K562 (cell line): Measurements from ENCODE around the gene POLDIP3. TPM values are rescaled to one million over a fixed set of nuclear protein-coding genes. Genes with fewer than 3 reads are reported as not detected.

Experiments
- ATAC-seq: fragments of 200-7000 bp; cut with Tn5 transposase; 3 replicates; pipeline ENCODE4 v1.9.1; 2020; ENCODE audit warnings: moderate library complexity
- BruUV-seq: library from RNA; stranded (reverse); fragments of 400-500 nt; replicated peaks from 2 replicates; lab custom pipeline; 2021; lab: Mats Ljungman, UMichigan
- CTCF ChIA-PET: fragments of 300-600 bp; formaldehyde crosslinking; extraction: SDS; loops from one replicate; lab custom pipeline; 2021; ENCODE audit warnings: low intra/inter-chr PET ratio; lab: Yijun Ruan, JAX
- POLR2A ChIA-PET: fragments of 300-600, 350-650 bp; sonication (Branson Sonifier 250); formaldehyde crosslinking; extraction: SDS; loops from one replicate; lab custom pipeline; 2021; ENCODE audit warnings: antibody characterized with exemption, inconsistent platforms; lab: Yijun Ruan, JAX
- DNase-seq, 4 experiments: peaks; one replicate each; pipeline versions ENCODE4 v3.0.0 to v3.0.0-alpha.2; 2011 to 2018; ENCODE audit warnings: low spot score in 3 of 4, mixed read lengths in 3 of 4; ENCODE audit errors: extremely low read depth in 1 of 4
- FAIRE-seq: peaks from 2 replicates; lab custom pipeline; 2011; peaks lifted over from hg19 to GRCh38; lab: Jason Lieb, UNC
- H2AFZ ChIP-seq: 2 replicates; pipeline ENCODE4 v1.6.0; 2011; ENCODE audit warnings: low read depth, low read length, control low read depth, inconsistent platforms
- H3K27ac ChIP-seq: fragments of 200-600 bp; 3 replicates; pipeline ENCODE4 v1.8.0; 2011; ENCODE audit warnings: low read depth, mild to moderate bottlenecking, control low read depth, inconsistent platforms, low read length, moderate library complexity, mixed read lengths; ENCODE audit errors: extremely low read depth
- H3K27me3 ChIP-seq, 2 experiments: fragments of 300-600 bp in 1 of 2; 2 replicates in 1 of 2; 3 replicates in 1 of 2; pipeline versions ENCODE4 v1.6.0 to v1.8.0; 2011; ENCODE audit warnings: inconsistent platforms in 2 of 2, low read length in 2 of 2, mild to moderate bottlenecking in 1 of 2, mixed read lengths in 1 of 2, moderate library complexity in 1 of 2; ENCODE audit not compliant: control insufficient read depth in 2 of 2, insufficient read depth in 2 of 2
- H3K36me3 ChIP-seq: fragments of 300-600 bp; 3 replicates; pipeline ENCODE4 v1.8.0; 2011; ENCODE audit warnings: mild to moderate bottlenecking, low read length, inconsistent platforms; ENCODE audit not compliant: control insufficient read depth, insufficient read depth
- H3K4me1 ChIP-seq, 2 experiments: fragments of 200-600 bp in 1 of 2; replicated peaks in 1 of 2; 2 replicates in 1 of 2; 3 replicates in 1 of 2; pipeline versions ENCODE4 v1.5.1 to v1.8.0; 2011; ENCODE audit warnings: inconsistent platforms in 2 of 2, low read length in 2 of 2, mild to moderate bottlenecking in 1 of 2, mixed read lengths in 1 of 2, moderate library complexity in 1 of 2; ENCODE audit not compliant: control insufficient read depth in 2 of 2, insufficient read depth in 2 of 2
- H3K4me2 ChIP-seq: 2 replicates; pipeline ENCODE4 v1.6.1; 2011; ENCODE audit warnings: low read length, control low read depth, inconsistent platforms, mixed read lengths; ENCODE audit not compliant: insufficient read depth
- H3K4me3 ChIP-seq: fragments of 200-600 bp; sonication (generic), shearing (Covaris generic); 2 replicates; pipeline ENCODE4 v1.5.1; 2016; ENCODE audit warnings: control low read depth, inconsistent platforms
- H3K79me2 ChIP-seq: fragments of 200-600 bp; 3 replicates; pipeline ENCODE4 v1.8.0; 2011; ENCODE audit warnings: low read length, inconsistent platforms; ENCODE audit not compliant: control insufficient read depth, insufficient read depth
- H3K9ac ChIP-seq, 2 experiments: 2 replicates each; pipeline versions ENCODE4 v1.6.0 to v1.6.1; 2011; ENCODE audit warnings: low read depth in 2 of 2, low read length in 2 of 2, control low read depth in 1 of 2, inconsistent platforms in 1 of 2, mild to moderate bottlenecking in 1 of 2, mixed read lengths in 1 of 2; ENCODE audit not compliant: insufficient read depth in 1 of 2
- H3K9me1 ChIP-seq: one replicate; pipeline ENCODE4 v1.6.0; 2011; ENCODE audit warnings: inconsistent platforms, mild to moderate bottlenecking, low read length, moderate library complexity; ENCODE audit not compliant: control insufficient read depth, insufficient read depth
- H3K9me3 ChIP-seq: replicated peaks from 2 replicates; pipeline ENCODE4 v1.5.1; 2011; ENCODE audit warnings: low read depth, low read length, inconsistent platforms; ENCODE audit not compliant: control insufficient read depth, insufficient read depth
- H4K20me1 ChIP-seq: replicated peaks from 2 replicates; pipeline ENCODE4 v1.6.1; 2011; ENCODE audit warnings: low read length, inconsistent platforms, mixed read lengths; ENCODE audit not compliant: control insufficient read depth, insufficient read depth
- ARID2 ChIP-seq: fragments of 450-650 bp; IDR thresholded peaks from 2 replicates; pipeline ENCODE4 v1.6.1; 2017; ENCODE audit warnings: antibody characterized with exemption, mild to moderate bottlenecking
- ATF1 ChIP-seq, 2 experiments: fragments of 450-650 bp in 1 of 2; IDR thresholded peaks; 2 replicates each; pipeline ENCODE4 v1.6.1; 2016; ENCODE audit warnings: missing compliant biosample characterization in 1 of 2, missing genetic modification characterization in 1 of 2
- BDP1 ChIP-seq: IDR thresholded peaks from 3 replicates; pipeline ENCODE4 v1.6.1; 2011; ENCODE audit not compliant: insufficient read length, insufficient read depth
- ETV1 ChIP-seq: fragments of 450-650 bp; conservative IDR thresholded peaks from 2 replicates; pipeline ENCODE4 v1.6.1; 2016; ENCODE audit warnings: missing genetic modification characterization, control low read depth, low read depth, missing compliant biosample characterization
- FIP1L1 ChIP-seq: fragments of 200-400 bp; formaldehyde crosslinking; IDR thresholded peaks from 2 replicates; pipeline ENCODE4 v1.6.1; 2018; ENCODE audit warnings: mild to moderate bottlenecking, low read depth, low read length; ENCODE audit not compliant: poor library complexity, severe bottlenecking
- KAT7 ChIP-seq: sonication (generic); formaldehyde crosslinking; IDR thresholded peaks from 2 replicates; pipeline ENCODE4 v1.8.0; 2022; ENCODE audit warnings: missing genetic modification reagents, mild to moderate bottlenecking, borderline replicate concordance
- TRIM24 ChIP-seq, 2 experiments: fragments of 450-650 bp; IDR thresholded peaks; 2 replicates each; pipeline ENCODE4 v1.6.1; 2016
- ZBTB7A ChIP-seq: IDR thresholded peaks from 2 replicates; pipeline ENCODE4 v1.6.1; 2011; ENCODE audit warnings: low read depth, mild to moderate bottlenecking, low read length, moderate library complexity, borderline replicate concordance; ENCODE audit not compliant: control insufficient read depth
- WGBS: fragments of 100-300 bp; shearing (Covaris generic); methylation state at CpG from one replicate; pipeline ENCODE4 v1.1.6; 2016; ENCODE audit warnings: low coverage, mixed read lengths; ENCODE audit not compliant: insufficient coverage; ENCODE audit errors: missing lambda C conversion rate; 5-methylcytosine and 5-hydroxymethylcytosine counted together
- in situ Hi-C: fragments of 300-500 bp; cut with MboI; formaldehyde crosslinking; loops from 4 replicates; pipeline ENCODE4 v1.15.0; 2018; ENCODE audit warnings: inconsistent platforms, mixed read lengths
- intact Hi-C: fragments of 100-400 bp; cut with micrococcal nuclease; formaldehyde crosslinking; loops from 2 replicates; pipeline ENCODE4 v1.14.2; 2022
- polyA plus RNA-seq, 8 experiments: library from polyadenylated mRNA; depleted of rRNA in 4 of 8; stranded (reverse) in 5 of 8; unstranded in 3 of 8; fragments of >200 nt; fragmentation: Nextera tagmentation in 2 of 8; fragmentation: Illumina TruSeq in 1 of 8; extraction: Ambion mirVana in 2 of 8; extraction: Trizol in 1 of 8; gene quantifications; 2 replicates each; pipeline versions ENCODE4 v1.2.1 to v1.2.3, GENCODE V29; 2011 to 2014; ENCODE audit warnings: inconsistent platforms in 1 of 8, missing spikeins in 1 of 8
- total RNA-seq, 7 experiments: library from RNA; depleted of rRNA in 6 of 7; stranded (reverse); fragments of >200 nt in 6 of 7; fragmentation: Illumina TruSeq in 2 of 7; extraction: Trizol in 2 of 7; gene quantifications; 2 replicates each; pipeline versions ENCODE4 v1.2.1 to v1.2.3, GENCODE V29; 2011 to 2021; ENCODE audit warnings: low replicate concordance in 1 of 7
- TF ChIP-seq, protein P1 (sequence below): fragments of 250-450 bp; sonication (Bioruptor Pico); IDR thresholded peaks from 2 replicates; pipeline ENCODE4 v1.4.0; 2020; ENCODE audit warnings: mild to moderate bottlenecking
- TF ChIP-seq, protein P2 (sequence below): IDR thresholded peaks from 2 replicates; pipeline ENCODE4 v1.6.1; 2016; ENCODE audit warnings: missing genetic modification characterization, missing compliant biosample characterization
- TF ChIP-seq, protein P3 (sequence below): sonication (generic); formaldehyde crosslinking; IDR thresholded peaks from 2 replicates; pipeline ENCODE4 v1.8.0; 2022; ENCODE audit warnings: mild to moderate bottlenecking, missing genetic modification reagents, borderline replicate concordance
- TF ChIP-seq, protein P4 (sequence below): fragments of 450-650 bp; formaldehyde crosslinking; IDR thresholded peaks from 2 replicates; pipeline ENCODE4 v1.4.0; 2020; ENCODE audit warnings: mild to moderate bottlenecking, moderate library complexity

POLDIP3 gene
- total and polyA plus RNA-seq, 9 of the 15 experiments (the other 6 are each of a cell fraction or from before 2014, with no cell fraction given): 14.3 to 53.0 (median 26.3) TPM

DNA sequence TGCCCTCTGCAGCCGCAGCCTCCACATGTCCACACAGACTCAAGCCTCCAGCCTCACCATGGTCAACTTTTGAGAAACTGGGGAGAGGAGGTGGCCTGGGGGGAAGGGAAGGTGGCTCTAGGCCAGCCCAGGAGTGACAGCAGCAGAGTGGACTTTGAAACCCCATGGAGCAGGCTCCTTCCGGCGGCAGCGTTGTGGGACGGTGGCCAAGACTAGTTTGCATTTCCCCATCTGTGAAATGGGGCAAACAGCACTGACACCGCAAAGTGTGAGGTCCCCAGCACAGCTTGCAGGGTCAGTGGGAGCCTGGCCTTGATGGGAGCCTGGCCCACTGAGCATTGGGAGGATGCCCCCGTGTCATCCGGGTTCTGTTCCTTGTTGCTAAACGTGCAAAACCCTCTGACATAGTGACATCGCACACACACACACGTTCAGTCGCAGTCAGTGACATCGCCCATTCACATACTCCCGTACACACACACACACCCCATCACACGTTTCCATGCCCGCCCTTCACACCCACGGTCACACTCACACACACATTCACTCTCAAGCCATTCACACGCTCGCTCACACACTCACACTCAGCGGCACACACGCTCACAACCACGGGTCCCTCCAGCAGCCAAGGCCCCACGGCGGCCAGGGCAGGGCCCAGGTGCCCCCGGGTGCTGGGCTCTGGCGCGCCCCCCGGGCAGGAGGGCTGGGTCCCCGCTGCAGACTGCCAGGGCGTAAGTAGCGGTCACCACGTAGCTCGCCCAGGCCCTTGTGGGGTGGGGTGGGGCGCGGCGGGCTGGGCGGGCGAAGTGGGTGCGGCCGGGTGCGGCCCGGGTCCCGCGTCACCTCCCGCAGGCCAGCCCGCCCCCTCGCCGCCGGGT lies 33.9 kb upstream of the POLDIP3 start (continued):
- TF ChIP-seq ATF1 (CRISPR knock-in tag; IDR thresholded peaks at IDR 0.05) (no peak), ATF1 (tag; IDR thresholded peaks at IDR 0.05) (peak; percentile 54), KAT7 (CRISPR knock-in tag) (no peak)

DNA sequence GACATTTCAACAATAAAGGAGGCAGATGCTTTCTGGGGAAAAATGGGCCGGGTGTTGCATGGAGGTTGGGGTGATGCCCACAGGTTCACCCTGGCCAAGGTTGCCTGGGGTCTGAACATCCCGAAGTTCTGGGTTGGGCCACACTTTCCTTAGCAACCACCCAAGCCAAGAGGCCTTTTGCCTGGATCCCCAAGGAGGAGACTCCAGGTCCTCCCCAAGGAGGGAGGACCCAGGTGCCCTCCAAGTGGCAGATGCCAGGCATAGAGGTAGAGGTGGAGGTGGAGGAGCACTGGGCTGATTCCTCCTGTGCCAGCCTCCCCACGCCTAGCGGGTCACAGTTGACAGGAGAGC lies 33.3 kb upstream of the POLDIP3 start:
- in situ Hi-C loops: no loop called here
- ChIA-PET CTCF (no interaction called here), POLR2A (interaction anchor here (0.9 to 2.2 kb wide), 2 partner anchors 11 to 33 kb away, joined by 3 to 13 read pairs; partner anchors contain the start of gene POLDIP3)
- no TSS peak for BruUV-seq
- FAIRE-seq (no peak), ATAC-seq (no peak), DNase-seq (no peak)
- H3K27me3 ChIP-seq: no peaks in the 10 kb centered on the region; a peak in 1 of 5 replicates
- H2AFZ ChIP-seq: no peak overlapping the region
- peak overlapping the region; percentile 93 for H3K4me3 ChIP-seq
- H3K9me3 ChIP-seq: no peaks in the 10 kb centered on the region
- peaks cover 56% of the 10 kb centered on the region for H3K79me2 ChIP-seq
- H3K9me1 ChIP-seq: peaks cover 2% of the 10 kb centered on the region
- WGBS: 66% methylated on average over 4 of the region's 4 CpGs
- H3K4me1 ChIP-seq: peaks cover 51 to 63% of the 10 kb centered on the region in 2 experiments
- peak overlapping the region; percentile 100 for H3K4me2 ChIP-seq
- H4K20me1 ChIP-seq: peaks cover 16% of the 10 kb centered on the region
- H3K36me3 ChIP-seq: peaks cover 3% of the 10 kb centered on the region; the same call in 1 of the 3 replicates
- H3K27ac ChIP-seq: peak overlapping the region; percentile 83; the same call in 1 of the 3 replicates
- intact Hi-C loops: no loop called here
- peak overlapping the region; percentile 84 to 96; a peak in 3 of 4 replicates for H3K9ac ChIP-seq
- no peak for TF ChIP-seq TRIM24 (IDR thresholded peaks at IDR 0.05)
- TF ChIP-seq, protein P1, sequence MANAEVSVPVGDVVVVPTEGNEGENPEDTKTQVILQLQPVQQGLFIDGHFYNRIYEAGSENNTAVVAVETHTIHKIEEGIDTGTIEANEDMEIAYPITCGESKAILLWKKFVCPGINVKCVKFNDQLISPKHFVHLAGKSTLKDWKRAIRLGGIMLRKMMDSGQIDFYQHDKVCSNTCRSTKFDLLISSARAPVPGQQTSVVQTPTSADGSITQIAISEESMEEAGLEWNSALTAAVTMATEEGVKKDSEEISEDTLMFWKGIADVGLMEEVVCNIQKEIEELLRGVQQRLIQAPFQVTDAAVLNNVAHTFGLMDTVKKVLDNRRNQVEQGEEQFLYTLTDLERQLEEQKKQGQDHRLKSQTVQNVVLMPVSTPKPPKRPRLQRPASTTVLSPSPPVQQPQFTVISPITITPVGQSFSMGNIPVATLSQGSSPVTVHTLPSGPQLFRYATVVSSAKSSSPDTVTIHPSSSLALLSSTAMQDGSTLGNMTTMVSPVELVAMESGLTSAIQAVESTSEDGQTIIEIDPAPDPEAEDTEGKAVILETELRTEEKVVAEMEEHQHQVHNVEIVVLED: no peak
- TF ChIP-seq, protein P2, sequence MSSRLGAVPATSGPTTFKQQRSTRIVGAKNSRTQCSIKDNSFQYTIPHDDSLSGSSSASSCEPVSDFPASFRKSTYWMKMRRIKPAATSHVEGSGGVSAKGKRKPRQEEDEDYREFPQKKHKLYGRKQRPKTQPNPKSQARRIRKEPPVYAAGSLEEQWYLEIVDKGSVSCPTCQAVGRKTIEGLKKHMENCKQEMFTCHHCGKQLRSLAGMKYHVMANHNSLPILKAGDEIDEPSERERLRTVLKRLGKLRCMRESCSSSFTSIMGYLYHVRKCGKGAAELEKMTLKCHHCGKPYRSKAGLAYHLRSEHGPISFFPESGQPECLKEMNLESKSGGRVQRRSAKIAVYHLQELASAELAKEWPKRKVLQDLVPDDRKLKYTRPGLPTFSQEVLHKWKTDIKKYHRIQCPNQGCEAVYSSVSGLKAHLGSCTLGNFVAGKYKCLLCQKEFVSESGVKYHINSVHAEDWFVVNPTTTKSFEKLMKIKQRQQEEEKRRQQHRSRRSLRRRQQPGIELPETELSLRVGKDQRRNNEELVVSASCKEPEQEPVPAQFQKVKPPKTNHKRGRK (tag): no peak
- TF ChIP-seq ETV1 (tag): no peak
- TF ChIP-seq ZBTB7A: no peak
- no peak for TF ChIP-seq FIP1L1
- TF ChIP-seq, protein P3, sequence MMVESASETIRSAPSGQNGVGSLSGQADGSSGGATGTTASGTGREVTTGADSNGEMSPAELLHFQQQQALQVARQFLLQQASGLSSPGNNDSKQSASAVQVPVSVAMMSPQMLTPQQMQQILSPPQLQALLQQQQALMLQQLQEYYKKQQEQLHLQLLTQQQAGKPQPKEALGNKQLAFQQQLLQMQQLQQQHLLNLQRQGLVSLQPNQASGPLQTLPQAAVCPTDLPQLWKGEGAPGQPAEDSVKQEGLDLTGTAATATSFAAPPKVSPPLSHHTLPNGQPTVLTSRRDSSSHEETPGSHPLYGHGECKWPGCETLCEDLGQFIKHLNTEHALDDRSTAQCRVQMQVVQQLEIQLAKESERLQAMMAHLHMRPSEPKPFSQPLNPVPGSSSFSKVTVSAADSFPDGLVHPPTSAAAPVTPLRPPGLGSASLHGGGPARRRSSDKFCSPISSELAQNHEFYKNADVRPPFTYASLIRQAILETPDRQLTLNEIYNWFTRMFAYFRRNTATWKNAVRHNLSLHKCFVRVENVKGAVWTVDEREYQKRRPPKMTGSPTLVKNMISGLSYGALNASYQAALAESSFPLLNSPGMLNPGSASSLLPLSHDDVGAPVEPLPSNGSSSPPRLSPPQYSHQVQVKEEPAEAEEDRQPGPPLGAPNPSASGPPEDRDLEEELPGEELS (CRISPR knock-in tag): no peak
- TF ChIP-seq, protein P4, sequence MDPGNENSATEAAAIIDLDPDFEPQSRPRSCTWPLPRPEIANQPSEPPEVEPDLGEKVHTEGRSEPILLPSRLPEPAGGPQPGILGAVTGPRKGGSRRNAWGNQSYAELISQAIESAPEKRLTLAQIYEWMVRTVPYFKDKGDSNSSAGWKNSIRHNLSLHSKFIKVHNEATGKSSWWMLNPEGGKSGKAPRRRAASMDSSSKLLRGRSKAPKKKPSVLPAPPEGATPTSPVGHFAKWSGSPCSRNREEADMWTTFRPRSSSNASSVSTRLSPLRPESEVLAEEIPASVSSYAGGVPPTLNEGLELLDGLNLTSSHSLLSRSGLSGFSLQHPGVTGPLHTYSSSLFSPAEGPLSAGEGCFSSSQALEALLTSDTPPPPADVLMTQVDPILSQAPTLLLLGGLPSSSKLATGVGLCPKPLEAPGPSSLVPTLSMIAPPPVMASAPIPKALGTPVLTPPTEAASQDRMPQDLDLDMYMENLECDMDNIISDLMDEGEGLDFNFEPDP (CRISPR knock-in tag): no peak
- TF ChIP-seq BDP1: no peak
- no peak for TF ChIP-seq ARID2
